GM11168 (cell line): Measurements from ENCODE around the gene DDX54.

ENCODE experiments used
- in situ Hi-C: fragments of 300-500 bp; cut with MboI; formaldehyde crosslinking; loops from one replicate; pipeline ENCODE4 v1.12.0; 2022; ENCODE audit warnings: low sequenced_read_pairs; ENCODE audit not compliant: unreplicated experiment

DDX54 gene

GRCh38 chr12:113196582-113196981 is 11.3 kb upstream of the DDX54 start:
- in situ Hi-C loops = loop anchor here (10.0 kb wide), 1 partner anchor 228 kb away; the partner anchor contains the start of gene SDSL

- in situ Hi-C loops = loop anchor here (10.0 kb wide), 1 partner anchor 229 kb away; the partner anchor contains the start of gene SDSL
Measured at GRCh38 chr12:113195598-113195997, 10.3 kb upstream of the DDX54 start.

GRCh38 chr12:113194971-113195391 is 9.7 kb upstream of the DDX54 start:
- in situ Hi-C loops = loop anchor here (10.0 kb wide), 1 partner anchor 230 kb away; the partner anchor contains the start of gene SDSL

GRCh38 chr12:113191227-113191626 is 5.9 kb upstream of the DDX54 start:
- in situ Hi-C loops = loop anchor here (10.0 kb wide), 1 partner anchor 234 kb away; the partner anchor contains the start of gene SDSL

GRCh38 chr12:113190761-113191160 is 5.5 kb upstream of the DDX54 start:
- in situ Hi-C loops = loop anchor here (10.0 kb wide), 1 partner anchor 234 kb away; the partner anchor contains the start of gene SDSL

- in situ Hi-C loops = no loop called here
Measured at GRCh38 chr12:113189361-113189760, 4.1 kb upstream of the DDX54 start.

GRCh38 chr12:113186666-113187325 is 1.5 kb upstream of the DDX54 start:
- in situ Hi-C loops = no loop called here

- in situ Hi-C loops = no loop called here
Measured at GRCh38 chr12:113186033-113186365, 721 bp upstream of the DDX54 start.

- in situ Hi-C loops = no loop called here
Measured at GRCh38 chr12:113184900-113185179, 438 bp downstream of the DDX54 start.

GRCh38 chr12:113184098-113184899 is 979 bp downstream of the DDX54 start:
- in situ Hi-C loops = no loop called here

- in situ Hi-C loops = no loop called here
Measured at GRCh38 chr12:113183030-113183589, 2.2 kb downstream of the DDX54 start.

GRCh38 chr12:113181975-113182374 is 3.3 kb downstream of the DDX54 start:
- in situ Hi-C loops = no loop called here

GRCh38 chr12:113180333-113180732 is 4.9 kb downstream of the DDX54 start:
- in situ Hi-C loops = no loop called here

- in situ Hi-C loops = no loop called here
Measured at GRCh38 chr12:113179023-113179422, 6.3 kb downstream of the DDX54 start.

- in situ Hi-C loops = no loop called here
Measured at GRCh38 chr12:113174461-113175384, 10.6 kb downstream of the DDX54 start.

GRCh38 chr12:113173081-113173698 is 12.1 kb downstream of the DDX54 start:
- in situ Hi-C loops = no loop called here

- in situ Hi-C loops = no loop called here
Measured at GRCh38 chr12:113172185-113172584, 13.1 kb downstream of the DDX54 start.

- in situ Hi-C loops = no loop called here
Measured at GRCh38 chr12:113171543-113171942, 13.7 kb downstream of the DDX54 start.

- in situ Hi-C loops = no loop called here
Measured at GRCh38 chr12:113170926-113171325, 14.4 kb downstream of the DDX54 start.

- in situ Hi-C loops = no loop called here
Measured at GRCh38 chr12:113170457-113170856, 14.8 kb downstream of the DDX54 start.
